Glomerular visceral epithelial cell (primary cell): Measurements from ENCODE around the gene MEOX1.
"Not testable (repeated sequence)": the region's sequence is repeated elsewhere in the genome, so short reads cannot be mapped to it uniquely, and the experiment has no call there.

Experiments
- DNase-seq: peaks from one replicate; pipeline ENCODE4 v3.0.0-alpha.2; 2016; ENCODE audit errors: extremely low spot score

The MEOX1 gene

GRCh38 chr17:43661699-43662412 is at the start of gene MEOX1:
MEOX1 (minus strand) TSS chr17:43661922; CDS start chr17:43661534, 388 bp downstream.
- peak; percentile 78 for DNase-seq

GRCh38 chr17:43710101-43710500 is 48.4 kb upstream of the MEOX1 start:
- DNase-seq = no peak

- DNase-seq = no peak
Measured at GRCh38 chr17:43709210-43709609, 47.5 kb upstream of the MEOX1 start.

- no peak for DNase-seq
Measured at GRCh38 chr17:43707184-43707583, 45.5 kb upstream of the MEOX1 start.

GRCh38 chr17:43706235-43706634 is 44.5 kb upstream of the MEOX1 start:
- no peak for DNase-seq

GRCh38 chr17:43703630-43704029 is 41.9 kb upstream of the MEOX1 start:
- DNase-seq = no peak

- no peak for DNase-seq
Measured at GRCh38 chr17:43702637-43703036, 40.9 kb upstream of the MEOX1 start.

- DNase-seq = peak; percentile 97
Measured at GRCh38 chr17:43701318-43701743, 39.6 kb upstream of the MEOX1 start.

GRCh38 chr17:43699438-43699756 is 37.7 kb upstream of the MEOX1 start:
- no peak for DNase-seq

- DNase-seq = no peak
Measured at GRCh38 chr17:43698678-43699437, 37.1 kb upstream of the MEOX1 start.

GRCh38 chr17:43697937-43698336 is 36.2 kb upstream of the MEOX1 start:
- no peak for DNase-seq

- DNase-seq = no peak
Measured at GRCh38 chr17:43696891-43697290, 35.2 kb upstream of the MEOX1 start.

GRCh38 chr17:43695970-43696865 is 34.5 kb upstream of the MEOX1 start:
- no peak for DNase-seq

- DNase-seq = peak; percentile 87
Measured at GRCh38 chr17:43694081-43694870, 32.6 kb upstream of the MEOX1 start.

- DNase-seq = no peak
Measured at GRCh38 chr17:43691317-43691693, 29.6 kb upstream of the MEOX1 start.

- DNase-seq = no peak
Measured at GRCh38 chr17:43690624-43691316, 29.0 kb upstream of the MEOX1 start.

- no peak for DNase-seq
Measured at GRCh38 chr17:43689814-43690213, 28.1 kb upstream of the MEOX1 start.

GRCh38 chr17:43689131-43689530 is 27.4 kb upstream of the MEOX1 start:
- DNase-seq = no peak

GRCh38 chr17:43686957-43687356 is 25.2 kb upstream of the MEOX1 start:
- DNase-seq = not testable (repeated sequence)

GRCh38 chr17:43683928-43684653 is 22.4 kb upstream of the MEOX1 start:
- DNase-seq = no peak
